CD4-positive, alpha-beta T cell (primary cell): ENCODE results near the gene ZSWIM4. TPM values are rescaled to one million over a fixed set of nuclear protein-coding genes. Genes with fewer than 3 reads are reported as not detected.

ENCODE experiments used
- ATAC-seq: fragments of 200-7000 bp; cut with Tn5 transposase; one replicate; pipeline ENCODE4 v1.10.0; 2022; ENCODE audit warnings: mild to moderate bottlenecking; ENCODE audit not compliant: poor library complexity
- CTCF ChIA-PET: fragments of 350-600 bp; sonication (Branson Sonifier 250); formaldehyde crosslinking; loops from one replicate; lab custom pipeline; 2021; ENCODE audit warnings: antibody characterized with exemption, inconsistent platforms; lab: Charles Lee
- POLR2A ChIA-PET: fragments of 350-600 bp; sonication (Branson Sonifier 250); formaldehyde crosslinking; loops from one replicate; lab custom pipeline; 2021; ENCODE audit warnings: antibody characterized with exemption, inconsistent platforms; lab: Charles Lee
- DNase-seq, 14 experiments: peaks; one replicate each; pipeline ENCODE4 v3.0.0-alpha.2; 2013 to 2020; ENCODE audit warnings: mixed read lengths in 2 of 14
- H3K27ac ChIP-seq, 2 donors: one replicate each; pipeline versions ENCODE4 v1.5.1 to v1.7.0; 2013; ENCODE audit warnings: low read length in 2 of 2, low read depth in 1 of 2, mild to moderate bottlenecking in 1 of 2
- H3K27me3 ChIP-seq, 2 experiments: 1 replicate in 1 of 2; 2 replicates in 1 of 2; pipeline versions ENCODE4 v1.6.1 to v1.7.0; 2013; ENCODE audit warnings: low read length in 2 of 2, control low read depth in 1 of 2, mild to moderate bottlenecking in 1 of 2, moderate library complexity in 1 of 2; ENCODE audit not compliant: insufficient read depth in 2 of 2, control insufficient read depth in 1 of 2
- H3K36me3 ChIP-seq: one replicate; pipeline ENCODE4 v1.6.1; 2013; ENCODE audit warnings: low read length, control low read depth; ENCODE audit not compliant: insufficient read depth
- H3K4me1 ChIP-seq: one replicate; pipeline ENCODE4 v1.6.1; 2013; ENCODE audit warnings: low read length, control low read depth; ENCODE audit not compliant: insufficient read depth
- H3K4me3 ChIP-seq: one replicate; pipeline ENCODE4 v1.5.1; 2013; ENCODE audit warnings: mild to moderate bottlenecking, low read length, moderate library complexity
- H3K9me3 ChIP-seq, 2 experiments: 1 replicate in 1 of 2; 2 replicates in 1 of 2; pipeline versions ENCODE4 v1.6.1 to v1.7.0; 2013; ENCODE audit warnings: low read length in 2 of 2, mild to moderate bottlenecking in 2 of 2, control low read depth in 1 of 2, moderate library complexity in 1 of 2; ENCODE audit not compliant: control insufficient read depth in 1 of 2, insufficient read depth in 1 of 2
- H3K27ac Mint-ChIP-seq: one replicate; pipeline ENCODE4 v1.8.0; 2020; ENCODE audit warnings: mixed read lengths
- H3K27me3 Mint-ChIP-seq: one replicate; pipeline ENCODE4 v1.8.0; 2021; ENCODE audit warnings: mixed read lengths
- H3K36me3 Mint-ChIP-seq: one replicate; pipeline ENCODE4 v1.8.0; 2021; ENCODE audit warnings: low read depth, mixed read lengths
- H3K4me1 Mint-ChIP-seq: one replicate; pipeline ENCODE4 v1.8.0; 2021; ENCODE audit warnings: low read depth, mixed read lengths
- H3K4me3 Mint-ChIP-seq: one replicate; pipeline ENCODE4 v1.8.0; 2020; ENCODE audit warnings: mild to moderate bottlenecking, mixed read lengths
- H3K9me3 Mint-ChIP-seq: one replicate; pipeline ENCODE4 v1.8.0; 2020; ENCODE audit warnings: mixed read lengths
- CTCF ChIP-seq: fragments of 200-600 bp; IDR thresholded peaks from one replicate; pipeline ENCODE4 v1.8.0; 2022; ENCODE audit warnings: antibody characterized with exemption, mild to moderate bottlenecking
- intact Hi-C, 2 experiments: fragments of 100-400 bp; cut with DNase I in 1 of 2; cut with micrococcal nuclease in 1 of 2; formaldehyde crosslinking; loops; one replicate each; pipeline versions ENCODE4 v1.15.1 to v1.9.0; 2023 to 2025; cut with DNase I, micrococcal nuclease
- total RNA-seq, 174 experiments: library from RNA in 2 of 174; stranded (reverse) in 2 of 174; gene quantifications; one replicate each; pipeline ENCODE4 v1.2.3 and lab custom pipeline; 2021 to 2026

ZSWIM4 gene
- total RNA-seq, 2 experiments from 2014 or later = 3.5 to 3.8 TPM

GRCh38 chr19:13803038-13803437 lies 7.8 kb downstream of the ZSWIM4 start:
- no peaks in the 10 kb centered on the region for H3K27me3 Mint-ChIP-seq
- H3K4me3 ChIP-seq = no peak overlapping the region
- no peak overlapping the region for H3K27ac Mint-ChIP-seq
- intact Hi-C loops = no loop called here
- peaks cover 6% of the 10 kb centered on the region for H3K36me3 Mint-ChIP-seq
- TF ChIP-seq CTCF = no peak
- H3K27ac ChIP-seq = no peak overlapping the region
- no peak overlapping the region for H3K4me3 Mint-ChIP-seq
- POLR2A ChIA-PET = interaction anchor here (0.8 kb wide), 1 partner anchor 59 kb away, joined by 3 read pairs; no protein-coding TSS in a partner anchor
- H3K4me1 ChIP-seq = no peaks in the 10 kb centered on the region
- H3K9me3 ChIP-seq = no peaks in the 10 kb centered on the region
- H3K4me1 Mint-ChIP-seq = no peaks in the 10 kb centered on the region
- no peak for ATAC-seq
- CTCF ChIA-PET = interaction anchor here (0.9 kb wide), 1 partner anchor 11 kb away, joined by 3 read pairs; no protein-coding TSS in a partner anchor
- H3K9me3 Mint-ChIP-seq = no peaks in the 10 kb centered on the region
- H3K36me3 ChIP-seq = peaks cover 12% of the 10 kb centered on the region
- no peaks in the 10 kb centered on the region for H3K27me3 ChIP-seq
- no peak for DNase-seq

- DNase-seq = peak in 3 of 14 experiments; percentile 26 to 50 (median 47)
- Histone ChIP-seq H3K36me3 (peaks cover 13% of the 10 kb centered on the region), H3K4me1 (no peaks in the 10 kb centered on the region), H3K9me3 (no peaks in the 10 kb centered on the region), H3K27ac (no peak overlapping the region), H3K4me3 (no peak overlapping the region), H3K27me3 (no peaks in the 10 kb centered on the region)
- ChIA-PET CTCF (interaction anchor here (0.6 to 1.1 kb wide), 2 partner anchors 32 to 67 kb away, joined by 3 read pairs; no protein-coding TSS in a partner anchor), POLR2A (interaction anchor here (0.6 kb wide), 1 partner anchor 57 kb away, joined by 3 read pairs; no protein-coding TSS in a partner anchor)
- ATAC-seq = no peak
- peak; percentile 34 for TF ChIP-seq CTCF
- peaks cover 13% of the 10 kb centered on the region for H3K36me3 Mint-ChIP-seq
- no peaks in the 10 kb centered on the region for H3K9me3 Mint-ChIP-seq
- no peak overlapping the region for H3K27ac Mint-ChIP-seq
- no peaks in the 10 kb centered on the region for H3K4me1 Mint-ChIP-seq
- intact Hi-C loops = no loop called here
- H3K4me3 Mint-ChIP-seq = no peak overlapping the region
- no peaks in the 10 kb centered on the region for H3K27me3 Mint-ChIP-seq
Measured at GRCh38 chr19:13804830-13805683, 9.8 kb downstream of the ZSWIM4 start.

- intact Hi-C loops = no loop called here
- Histone ChIP-seq H3K27me3 (no peaks in the 10 kb centered on the region), H3K27ac (no peak overlapping the region), H3K4me1 (no peaks in the 10 kb centered on the region), H3K9me3 (no peaks in the 10 kb centered on the region), H3K36me3 (peaks cover 13% of the 10 kb centered on the region), H3K4me3 (no peak overlapping the region)
- no peak for ATAC-seq
- DNase-seq = no peak
- H3K9me3 Mint-ChIP-seq = no peaks in the 10 kb centered on the region
- no peaks in the 10 kb centered on the region for H3K27me3 Mint-ChIP-seq
- CTCF ChIA-PET = no interaction called here
- TF ChIP-seq CTCF = no peak
- peaks cover 13% of the 10 kb centered on the region for H3K36me3 Mint-ChIP-seq
- POLR2A ChIA-PET = no interaction called here
- H3K4me1 Mint-ChIP-seq = no peaks in the 10 kb centered on the region
- no peak overlapping the region for H3K4me3 Mint-ChIP-seq
- H3K27ac Mint-ChIP-seq = no peak overlapping the region
Measured at GRCh38 chr19:13806728-13807127, 11.5 kb downstream of the ZSWIM4 start.
